CD4-positive, alpha-beta T cell treated with Interleukin-17A for 1 hour (primary cell): ENCODE results near the gene EXOSC3.
"Not testable (repeated sequence)": the region's sequence is repeated elsewhere in the genome, so short reads cannot be mapped to it uniquely, and the experiment has no call there.

Experiments used
- DNase-seq: peaks from one replicate; pipeline ENCODE4 v3.0.0-alpha.2; 2020

The EXOSC3 gene

DNA sequence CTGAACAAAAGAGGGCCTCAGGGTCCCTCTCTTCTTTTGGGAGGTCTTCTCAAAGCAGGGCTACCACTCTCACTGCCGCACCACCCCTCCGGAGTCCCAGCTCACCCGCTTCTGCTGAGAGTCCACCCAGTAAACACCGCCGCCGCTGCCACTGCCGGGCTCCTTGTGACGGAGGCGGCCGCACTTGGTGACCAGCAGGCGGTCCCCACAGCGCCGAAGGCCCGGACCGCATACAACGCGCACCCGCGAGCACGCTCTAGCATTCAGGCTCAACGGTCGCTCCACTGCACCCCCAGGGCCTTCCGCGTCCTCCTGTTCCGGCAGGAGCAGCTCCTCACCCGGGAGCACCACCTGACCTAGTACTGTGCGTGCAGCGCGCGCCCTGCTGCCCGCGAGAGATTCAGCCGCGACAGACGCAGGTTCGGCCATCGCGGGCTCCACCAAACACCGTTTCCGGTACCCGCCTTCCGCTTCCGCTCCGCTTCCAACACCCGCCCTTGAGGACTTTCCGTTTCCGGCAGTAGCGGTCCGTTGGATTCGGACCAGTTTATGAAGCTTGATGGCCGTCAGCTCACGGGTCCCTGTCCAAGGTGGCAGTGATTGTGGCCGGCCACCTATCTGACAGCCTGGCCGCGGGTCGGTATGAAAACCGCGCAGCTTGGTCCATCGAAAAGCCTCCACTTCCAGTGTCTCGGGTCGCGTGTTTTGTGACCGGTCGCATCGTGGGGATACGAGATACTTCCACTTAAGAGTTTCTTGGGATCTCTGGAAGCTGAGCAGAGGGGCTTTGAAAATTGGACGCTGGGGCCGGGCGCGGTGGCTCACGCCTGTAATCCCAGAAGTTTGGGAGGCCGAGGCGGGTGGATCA, at the start of gene EXOSC3:
Gene EXOSC3 (minus strand): TSS at position 449 of the 868 bp plus-strand sequence. CDS start 20 bp downstream, at position 429.
- peak; percentile 88 for DNase-seq

- no peak for DNase-seq
Observed at GRCh38 chr9:37827483-37828165, 42.8 kb upstream of the EXOSC3 start.

GRCh38 chr9:37825174-37825573, 40.3 kb upstream of the EXOSC3 start:
- DNase-seq = not testable (repeated sequence)

DNA sequence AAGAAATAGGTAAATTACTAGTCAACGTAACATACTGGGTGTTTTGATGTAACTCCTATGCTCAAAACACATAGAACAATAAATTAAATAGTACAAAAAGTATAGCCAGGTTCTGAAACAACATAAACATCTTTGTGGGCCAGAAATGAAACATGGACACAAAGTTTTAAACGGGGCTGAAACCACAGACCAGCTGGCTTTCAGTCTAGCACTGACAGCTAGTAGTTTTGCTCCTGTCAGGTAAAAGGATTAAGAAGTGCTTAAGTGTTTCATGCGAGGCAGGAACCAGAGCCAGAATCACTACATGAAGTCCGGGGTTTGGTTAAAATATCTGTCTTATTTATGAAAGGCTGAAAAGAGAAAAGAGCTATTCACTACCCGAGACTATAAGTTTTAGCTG, 35.3 kb upstream of the EXOSC3 start:
- no peak for DNase-seq

- DNase-seq = no peak
Observed at GRCh38 chr9:37818849-37819248, 34.0 kb upstream of the EXOSC3 start.

DNA sequence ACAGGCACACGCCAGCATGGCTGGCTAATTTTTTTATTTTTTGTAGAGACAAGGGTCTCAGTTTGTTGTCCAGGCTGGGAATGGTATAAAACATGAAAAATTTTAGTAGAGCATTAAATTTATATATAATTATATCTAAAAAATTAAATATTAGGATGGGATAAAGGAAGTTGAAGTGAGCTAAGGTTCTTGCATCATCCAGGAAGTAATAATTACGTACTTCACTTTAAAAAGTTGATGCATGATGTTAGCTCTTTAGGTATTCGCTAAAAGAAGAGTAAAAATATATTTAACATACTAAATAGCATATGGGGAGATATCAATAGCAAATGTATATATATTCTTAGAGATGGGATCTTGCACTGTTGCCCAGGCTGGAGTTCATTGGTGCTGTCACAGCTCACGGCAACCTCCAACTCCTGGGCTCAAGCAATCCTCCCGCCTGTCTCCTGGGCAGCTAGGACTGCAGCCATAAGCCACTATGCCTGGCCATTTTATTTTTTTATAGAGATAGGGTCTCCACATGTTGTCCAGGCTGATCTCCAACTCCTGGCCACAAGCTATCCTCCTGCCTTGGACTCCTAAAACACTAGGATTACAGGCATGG, 28.0 kb upstream of the EXOSC3 start:
- DNase-seq = no peak

DNA sequence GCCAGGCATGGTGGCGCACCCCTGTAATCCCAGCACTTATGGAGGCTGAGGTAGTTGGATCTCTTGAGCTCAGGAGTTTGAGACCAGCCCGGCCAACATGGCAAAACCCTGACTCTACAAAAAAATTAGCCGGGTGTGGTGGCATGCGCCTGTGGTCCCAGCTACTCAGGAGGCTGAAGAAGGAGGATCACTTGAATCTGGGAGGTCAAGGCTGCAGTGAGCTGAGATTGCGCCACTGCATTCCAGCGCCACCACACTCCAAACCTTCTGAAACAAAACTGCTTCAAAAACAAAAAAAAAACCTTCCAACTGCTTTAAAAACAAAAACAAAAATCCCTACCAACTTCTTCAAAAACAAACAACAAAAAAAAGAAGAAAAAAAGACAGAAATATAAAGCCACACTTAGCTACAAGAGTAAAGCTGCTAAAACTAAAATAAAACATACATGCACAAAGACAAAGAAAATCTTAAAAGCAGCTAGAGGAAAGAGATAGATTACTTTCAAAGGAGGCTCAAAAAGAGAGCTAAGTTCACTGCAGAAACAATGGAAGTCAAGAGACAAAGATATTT, 27.1 kb upstream of the EXOSC3 start:
- no peak for DNase-seq

GRCh38 chr9:37809676-37810075, 24.8 kb upstream of the EXOSC3 start:
- not testable (repeated sequence) for DNase-seq

GRCh38 chr9:37806271-37806670, 21.4 kb upstream of the EXOSC3 start:
- no peak for DNase-seq

DNA sequence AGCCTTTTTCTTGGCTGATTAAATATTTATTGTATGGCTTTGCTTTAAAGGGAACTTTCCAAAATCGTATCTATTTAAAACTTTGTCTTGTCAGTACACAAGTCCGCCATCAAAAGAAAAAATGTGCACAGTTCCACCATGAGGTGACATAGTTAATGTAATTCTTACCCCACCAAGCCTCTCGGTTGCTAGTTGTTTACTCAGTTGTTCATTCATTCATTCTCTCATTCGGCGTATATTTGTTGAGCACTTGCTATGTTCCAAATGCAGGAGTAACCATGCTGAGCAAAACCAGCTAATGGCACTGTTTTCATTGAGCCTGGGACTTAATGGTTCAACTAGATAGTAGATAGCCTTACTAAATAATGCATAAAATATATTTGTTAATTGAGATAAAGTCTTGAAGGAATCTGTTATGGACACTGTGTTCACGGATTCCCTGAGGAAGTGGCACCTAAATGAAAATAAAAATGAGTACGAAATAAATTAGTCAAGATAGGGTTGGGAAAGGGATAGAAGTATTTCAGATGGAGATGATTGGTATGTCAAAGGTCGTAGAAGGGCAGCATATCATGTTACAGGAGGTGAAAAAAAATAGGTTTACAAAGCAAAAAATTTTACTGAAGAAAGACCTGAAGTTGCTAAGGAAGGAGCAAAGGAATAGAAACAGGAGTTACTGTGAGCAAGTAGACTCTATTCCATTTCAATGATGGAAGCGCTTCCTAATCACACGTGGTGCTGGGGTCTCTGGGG, 17.3 kb upstream of the EXOSC3 start:
- no peak for DNase-seq

DNA sequence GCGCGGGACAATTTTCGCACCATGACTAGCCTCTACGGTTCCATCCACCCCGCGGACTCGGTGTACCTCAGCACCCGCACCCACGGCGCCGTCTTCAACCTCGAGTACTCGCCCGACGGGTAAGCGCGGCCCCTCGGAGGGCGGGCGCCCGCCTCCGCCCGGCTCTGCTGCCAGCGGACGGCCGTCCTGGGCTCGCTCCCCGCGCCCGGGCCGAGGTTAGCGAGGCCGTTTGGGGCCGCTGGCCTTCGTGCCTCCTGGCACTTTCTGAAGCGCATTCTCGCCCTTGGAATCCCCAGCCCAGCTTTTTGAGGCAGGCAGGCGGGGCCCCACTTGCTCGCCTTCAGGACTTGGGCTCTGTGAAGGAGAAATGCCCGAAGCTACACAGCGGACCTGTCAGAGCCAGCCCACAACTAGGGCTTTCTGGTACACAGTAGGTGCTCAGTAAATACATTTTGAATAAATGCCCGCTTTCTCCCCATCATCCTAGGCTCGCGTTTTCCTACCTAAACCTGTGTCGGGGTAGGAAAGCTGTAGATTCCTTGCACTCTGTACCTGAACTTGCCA, 16.5 kb upstream of the EXOSC3 start:
- no peak for DNase-seq

DNA sequence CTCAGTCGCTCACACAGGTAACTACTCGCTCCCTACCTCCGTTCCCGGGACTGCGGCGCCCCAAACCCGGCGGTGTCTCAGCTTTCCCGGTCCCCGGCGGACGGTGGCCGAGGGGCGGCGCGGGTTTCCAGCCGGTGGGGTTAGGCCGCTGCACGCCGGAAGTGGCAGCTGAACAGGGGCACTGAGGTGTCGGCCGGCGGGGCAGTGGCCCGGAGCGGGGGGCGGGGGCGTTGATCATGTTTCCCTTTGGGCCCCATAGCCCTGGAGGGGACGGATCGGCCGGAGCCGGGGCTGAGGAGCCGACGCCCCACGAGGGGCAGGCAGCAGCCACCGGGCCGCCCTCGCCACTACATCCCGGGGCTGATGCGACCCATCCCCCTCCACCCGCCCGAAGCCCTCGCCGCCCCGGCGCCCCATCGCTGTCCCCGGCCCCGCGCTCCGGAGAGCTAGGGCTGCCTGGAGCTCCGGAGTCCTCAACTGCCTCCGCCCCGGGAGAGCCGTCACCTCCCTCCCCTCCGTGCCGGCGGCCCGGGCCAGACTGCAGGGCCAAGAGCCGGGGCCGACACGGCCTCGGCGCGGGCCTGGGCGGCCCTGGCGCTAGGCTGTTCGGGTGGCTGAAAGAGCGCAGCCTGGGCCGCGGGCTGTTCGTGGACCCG, 15.9 kb upstream of the EXOSC3 start, which contains the start of gene DCAF10:
Gene DCAF10 (plus strand): TSS at position 167 of the 656 bp plus-strand sequence. CDS start 70 bp downstream, at position 237.
- peak; percentile 91 for DNase-seq

DNA sequence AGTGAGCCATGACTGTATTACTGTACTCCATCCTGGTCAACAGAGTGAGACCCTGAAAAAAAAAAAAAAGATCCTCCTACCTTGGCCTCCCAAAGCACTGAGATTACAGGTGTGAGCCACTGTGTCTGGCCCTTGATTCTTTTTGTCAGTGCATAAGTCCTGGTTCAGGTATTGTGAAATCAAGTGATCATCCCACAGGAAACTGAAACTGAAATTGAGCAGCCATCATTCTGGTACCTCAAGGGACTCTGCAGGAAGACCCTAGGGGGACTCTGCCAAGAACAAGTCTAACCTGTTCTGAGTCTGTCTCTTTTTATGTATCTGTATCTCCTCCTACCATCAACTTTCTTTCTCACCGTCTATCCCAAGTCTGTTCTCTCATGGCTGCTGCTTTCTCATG, 13.8 kb upstream of the EXOSC3 start:
- DNase-seq = no peak

DNA sequence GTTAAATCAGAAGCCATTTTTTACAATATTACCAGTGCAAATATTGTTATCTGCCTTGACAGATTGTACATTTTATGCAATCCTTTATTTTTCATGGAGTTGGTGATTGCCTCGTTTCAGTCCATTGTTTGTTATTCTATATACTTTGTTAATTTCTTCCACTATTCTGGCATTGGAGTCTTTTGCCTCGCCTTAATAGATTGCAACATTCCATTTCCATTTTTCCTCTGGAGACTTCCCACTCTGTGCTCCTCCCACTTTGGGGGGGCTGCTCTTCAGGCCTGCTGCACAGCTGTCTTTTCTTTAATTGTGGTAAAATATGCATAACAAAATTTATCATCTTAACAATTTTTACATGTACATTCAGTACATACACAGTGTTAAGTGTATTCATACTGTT, 11.4 kb upstream of the EXOSC3 start:
- DNase-seq = no peak

- DNase-seq = no peak
Observed at GRCh38 chr9:37792122-37792521, 7.3 kb upstream of the EXOSC3 start.

DNA sequence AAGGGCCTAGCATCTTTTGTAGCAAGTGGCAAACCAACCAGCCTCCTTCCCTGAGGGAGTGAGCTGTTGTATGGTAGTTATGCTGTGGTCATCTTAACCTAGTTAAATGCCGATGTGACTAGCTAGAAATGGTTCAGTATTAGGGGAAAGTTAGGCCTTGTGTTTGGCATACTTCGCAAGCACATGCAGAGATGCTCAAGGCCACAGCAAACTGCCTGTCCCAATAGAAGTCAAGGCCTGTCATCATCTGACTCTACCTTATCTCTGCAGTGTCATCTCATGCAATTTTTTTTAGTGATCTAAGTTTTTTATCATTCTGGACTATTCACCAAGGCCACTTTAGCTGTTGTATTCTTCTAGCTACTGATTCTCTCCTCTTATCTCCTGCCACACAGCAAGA, 5.2 kb upstream of the EXOSC3 start:
- DNase-seq = no peak

DNA sequence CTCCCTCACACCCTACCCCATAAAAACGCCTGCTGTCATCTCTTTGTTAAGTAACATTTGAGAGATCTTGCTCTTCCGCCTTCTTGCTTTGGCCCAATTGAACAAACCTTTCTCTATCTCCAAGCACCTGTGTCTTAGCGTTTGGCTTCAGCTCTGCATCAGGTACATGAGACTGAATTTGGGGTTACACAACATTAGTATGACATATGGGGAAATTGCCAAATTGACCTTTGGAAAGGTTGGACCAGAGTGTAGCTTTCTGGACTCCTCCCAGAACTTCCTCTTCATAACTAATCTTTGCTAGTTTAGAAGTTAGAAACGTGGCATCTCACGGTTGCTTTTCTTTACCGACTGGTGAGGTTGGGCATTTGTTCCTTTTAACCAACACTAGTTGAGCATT, 3.5 kb upstream of the EXOSC3 start:
- DNase-seq = no peak

GRCh38 chr9:37787059-37787458, 2.2 kb upstream of the EXOSC3 start:
- DNase-seq = no peak

DNA sequence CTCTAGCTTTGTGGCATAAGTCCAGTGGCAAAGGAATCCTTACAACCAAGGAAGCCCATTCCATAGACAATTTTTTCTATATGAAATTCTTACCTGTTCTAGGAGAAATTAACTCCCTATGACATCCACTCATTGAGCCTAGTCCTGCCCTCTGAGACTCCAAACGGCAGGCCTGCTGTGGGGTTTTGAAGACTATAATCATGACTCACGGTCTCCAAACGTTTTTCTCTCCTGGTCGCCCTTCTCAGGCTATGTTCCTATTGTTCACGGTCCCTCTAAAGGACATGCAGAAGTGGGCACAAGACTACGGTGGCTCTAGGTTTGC, 611 bp downstream of the EXOSC3 start:
- no peak for DNase-seq

GRCh38 chr9:37778534-37778933, 6.3 kb downstream of the EXOSC3 start:
- no peak for DNase-seq

DNA sequence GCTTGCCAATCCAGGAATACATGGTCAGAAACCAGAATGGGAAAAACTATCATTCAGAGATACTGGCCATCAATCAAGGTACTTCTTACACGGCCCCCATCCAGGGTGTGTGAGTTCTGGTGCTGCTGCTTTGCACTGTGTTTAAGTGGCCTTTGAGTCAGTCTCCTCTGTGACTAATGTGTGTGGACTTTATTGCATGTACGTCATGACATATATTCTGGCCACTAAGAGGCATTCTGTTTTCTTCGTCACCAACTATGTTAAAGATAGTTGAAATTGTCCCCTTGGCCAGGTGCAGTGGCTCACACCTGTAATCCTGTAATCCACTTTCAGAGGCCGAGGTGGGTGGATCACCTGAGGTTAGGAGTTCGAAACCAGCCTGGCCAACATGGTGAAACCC, 8.5 kb downstream of the EXOSC3 start:
- DNase-seq = no peak
